GM12891 (cell line): ENCODE results near the gene FAM118B. TPM values are rescaled to one million over a fixed set of nuclear protein-coding genes. Genes with fewer than 3 reads are reported as not detected.

Source experiments
- DNase-seq: peaks from one replicate; pipeline ENCODE4 v3.0.0; 2011; ENCODE audit warnings: low spot score; ENCODE audit not compliant: insufficient read length
- FAIRE-seq: peaks from 2 replicates; lab custom pipeline; 2011; peaks lifted over from hg19 to GRCh38; lab: Jason Lieb, UNC
- PAX5 ChIP-seq: IDR thresholded peaks from 2 replicates; pipeline ENCODE4 v1.6.1; 2011; ENCODE audit warnings: low read length, moderate library complexity, mild to moderate bottlenecking; ENCODE audit not compliant: insufficient read depth, severe bottlenecking
- POLR2A ChIP-seq: IDR thresholded peaks from 2 replicates; pipeline ENCODE4 v1.6.1; 2011; ENCODE audit warnings: low read depth, low read length, control low read depth
- POLR2AphosphoS5 ChIP-seq: IDR thresholded peaks from 2 replicates; pipeline ENCODE4 v1.6.1; 2011; ENCODE audit warnings: low read depth, low read length, control low read depth
- POU2F2 ChIP-seq: IDR thresholded peaks from 2 replicates; pipeline ENCODE4 v1.6.1; 2011; ENCODE audit warnings: low read depth, mild to moderate bottlenecking, control low read depth, low read length, moderate library complexity
- SPI1 ChIP-seq: IDR thresholded peaks from 2 replicates; pipeline ENCODE4 v1.6.1; 2011; ENCODE audit warnings: low read depth, low read length, control low read depth
- TAF1 ChIP-seq: IDR thresholded peaks from 2 replicates; pipeline ENCODE4 v1.6.1; 2011; ENCODE audit warnings: low read depth, low read length, control low read depth
- polyA plus RNA-seq: library from polyadenylated mRNA; unstranded; fragments of >200 nt; gene quantifications from one replicate; pipeline ENCODE4 v1.2.1, GENCODE V29; 2012; ENCODE audit warnings: low read depth, missing spikeins, inconsistent platforms; ENCODE audit not compliant: missing spikeins

FAM118B gene
- 10.3 TPM for polyA plus RNA-seq

- FAIRE-seq = peak; percentile 100
- TF ChIP-seq POLR2AphosphoS5 (peak; percentile 95), TAF1 (peak; percentile 96), POLR2A (peak; percentile 94), PAX5 (no peak), POU2F2 (0 out of 2 replicates have a peak, but pooled peaks have one; percentile 24)
These were observed at the start of gene FAM118B, which contains the start of gene RPUSD4 for GRCh38 chr11:126211236-126212088. Gene FAM118B, plus strand, starts transcription at chr11:126211782. Its CDS starts 23,220 bp downstream, at chr11:126235002. Gene RPUSD4, minus strand, starts transcription at chr11:126211650. Its CDS starts 12 bp downstream, at chr11:126211638.

GRCh38 chr11:126162306-126163030, 49.1 kb upstream of the FAM118B start:
- no peak for FAIRE-seq
- no peak for TF ChIP-seq SPI1
- no peak for TF ChIP-seq POLR2AphosphoS5
- no peak for TF ChIP-seq POLR2A
- no peak for TF ChIP-seq POU2F2
- no peak for TF ChIP-seq TAF1
- no peak for TF ChIP-seq PAX5
- DNase-seq = no peak

More at GRCh38 chr11:126211236-126212088, at the start of gene FAM118B, which contains the start of gene RPUSD4:
- peak; percentile 95 for DNase-seq

- TF ChIP-seq PAX5 (no peak), POLR2AphosphoS5 (no peak), SPI1 (no peak), POLR2A (no peak), TAF1 (no peak), POU2F2 (no peak)
- no peak for DNase-seq
- FAIRE-seq = no peak
These were observed 48.4 kb upstream of the FAM118B start for GRCh38 chr11:126163074-126163700.

- no peak for DNase-seq
- TF ChIP-seq POU2F2 (no peak), PAX5 (no peak), TAF1 (no peak), POLR2A (no peak), SPI1 (no peak), POLR2AphosphoS5 (no peak)
- no peak for FAIRE-seq
These were observed 47.8 kb upstream of the FAM118B start for GRCh38 chr11:126163779-126164178.

GRCh38 chr11:126164781-126165180, 46.8 kb upstream of the FAM118B start:
- no peak for TF ChIP-seq POLR2A
- TF ChIP-seq SPI1 = no peak
- TF ChIP-seq POU2F2 = no peak
- no peak for TF ChIP-seq TAF1
- no peak for TF ChIP-seq PAX5
- no peak for TF ChIP-seq POLR2AphosphoS5
- FAIRE-seq = no peak
- DNase-seq = no peak

GRCh38 chr11:126165311-126165720, 46.3 kb upstream of the FAM118B start:
- no peak for FAIRE-seq
- TF ChIP-seq POLR2A (no peak), PAX5 (no peak), POLR2AphosphoS5 (no peak), POU2F2 (no peak), SPI1 (no peak), TAF1 (no peak)

GRCh38 chr11:126165757-126166156, 45.8 kb upstream of the FAM118B start:
- TF ChIP-seq POLR2A (no peak), POU2F2 (no peak), POLR2AphosphoS5 (no peak), SPI1 (no peak), TAF1 (no peak), PAX5 (no peak)
- DNase-seq = no peak
- FAIRE-seq = no peak

More at GRCh38 chr11:126165311-126165720, 46.3 kb upstream of the FAM118B start:
- DNase-seq = no peak

- DNase-seq (no peak), FAIRE-seq (no peak)
- TF ChIP-seq SPI1 (no peak), POLR2AphosphoS5 (no peak), TAF1 (no peak), POU2F2 (no peak), POLR2A (no peak), PAX5 (no peak)
These were observed 45.2 kb upstream of the FAM118B start for GRCh38 chr11:126166413-126166812.
